Activated T-cell treated with anti-CD3 and anti-CD28 coated beads, Interleukin-2, amount 50 U/mL, for 72 hours (primary cell): ENCODE results near the gene TTC33. TPM values are rescaled to one million over a fixed set of nuclear protein-coding genes. Genes with fewer than 3 reads are reported as not detected.
"Not testable (repeated sequence)": the region's sequence is repeated elsewhere in the genome, so short reads cannot be mapped to it uniquely, and the experiment has no call there.

Experiments
- ATAC-seq, 2 donors: fragments of 150-1000 bp; cut with Tn5 transposase; replicated peaks in 1 of 2; 2 replicates each; pipeline ENCODE4 v1.10.0; 2021; ENCODE audit warnings: moderate library complexity in 2 of 2, mild to moderate bottlenecking in 1 of 2
- DNase-seq, 2 donors: peaks; one replicate each; pipeline ENCODE4 v3.0.0; 2021 to 2022; ENCODE audit warnings: mixed read lengths in 1 of 2
- H3K27ac Mint-ChIP-seq: one replicate; pipeline ENCODE4 v1.8.0; 2022; ENCODE audit warnings: mild to moderate bottlenecking, moderate library complexity, mixed read lengths
- H3K27me3 Mint-ChIP-seq: one replicate; pipeline ENCODE4 v1.8.0; 2022; ENCODE audit warnings: low read depth, mixed read lengths
- H3K36me3 Mint-ChIP-seq, 2 donors: one replicate each; pipeline ENCODE4 v1.8.0; 2022; ENCODE audit warnings: mixed read lengths in 2 of 2, mild to moderate bottlenecking in 1 of 2; ENCODE audit not compliant: insufficient read depth in 2 of 2
- H3K4me1 Mint-ChIP-seq: one replicate; pipeline ENCODE4 v1.8.0; 2022; ENCODE audit warnings: low read depth, mixed read lengths
- H3K4me3 Mint-ChIP-seq, 2 donors: one replicate each; pipeline ENCODE4 v1.8.0; 2022; ENCODE audit warnings: mild to moderate bottlenecking in 2 of 2, mixed read lengths in 2 of 2, moderate library complexity in 2 of 2
- H3K9me3 Mint-ChIP-seq, 2 donors: one replicate each; pipeline ENCODE4 v1.8.0; 2022; ENCODE audit warnings: mixed read lengths in 2 of 2
- total RNA-seq, 2 donors: library from RNA; stranded (reverse); gene quantifications; one replicate each; pipeline ENCODE4 v1.2.3, GENCODE V29; 2022

Gene TTC33
- total RNA-seq, 2 donors from 2014 or later = 29.4 to 33.5 TPM

GRCh38 chr5:40591727-40592396 is 163.9 kb downstream of the TTC33 start:
- Mint-ChIP-seq H3K4me3 (peak overlapping the region in 1 of 2 donors; percentile 67), H3K27ac (peak overlapping the region; percentile 39), H3K4me1 (peaks cover 20% of the 10 kb centered on the region)
- not testable (repeated sequence) for H3K9me3 Mint-ChIP-seq, ATAC-seq, DNase-seq, H3K27me3 Mint-ChIP-seq, H3K36me3 Mint-ChIP-seq

GRCh38 chr5:40587376-40587775 is 168.4 kb downstream of the TTC33 start:
- Mint-ChIP-seq H3K4me3 (no peak overlapping the region), H3K9me3 (peaks cover 2 to 6% of the 10 kb centered on the region in 2 donors)

DNA sequence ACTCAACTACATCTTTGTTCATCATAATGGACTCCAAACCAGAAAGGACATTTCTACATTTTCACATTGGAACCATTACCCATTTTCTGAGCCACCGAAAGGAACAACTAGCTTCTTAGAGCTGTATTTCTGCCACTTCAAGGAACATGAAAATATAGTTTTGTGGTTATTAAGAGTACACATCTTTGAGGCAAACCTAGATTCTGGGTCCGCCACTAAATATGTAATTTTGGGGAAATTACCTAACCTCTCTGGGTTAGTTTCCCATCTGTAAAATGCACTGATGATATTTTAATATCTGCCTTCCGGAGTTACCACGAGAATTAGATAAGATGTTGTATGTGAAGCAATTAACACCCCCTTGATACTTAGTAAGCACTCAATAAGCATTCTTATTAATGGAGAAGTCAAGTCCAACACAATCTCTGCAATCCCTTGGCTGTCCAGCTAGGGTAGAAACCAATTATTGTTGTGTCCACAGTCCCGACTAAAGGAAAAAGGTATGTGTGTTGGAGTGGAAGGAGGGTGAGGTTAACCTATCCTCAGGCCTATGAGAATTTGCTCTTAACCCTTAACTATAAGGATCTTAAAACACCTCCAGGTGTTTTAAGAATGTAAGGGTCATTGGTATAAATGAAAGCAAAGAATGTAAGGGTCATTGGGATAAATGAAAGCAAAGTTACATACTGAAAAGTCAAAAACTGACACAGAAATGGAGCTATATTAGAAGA is 170.1 kb downstream of the TTC33 start:
- peaks cover 19% of the 10 kb centered on the region for H3K4me1 Mint-ChIP-seq
- H3K36me3 Mint-ChIP-seq = peaks cover 0 to 6% of the 10 kb centered on the region in 2 donors

More at GRCh38 chr5:40587376-40587775, 168.4 kb downstream of the TTC33 start:
- H3K27ac Mint-ChIP-seq = no peak overlapping the region
- no peaks in the 10 kb centered on the region for H3K27me3 Mint-ChIP-seq
- peaks cover 2 to 6% of the 10 kb centered on the region in 2 donors for H3K36me3 Mint-ChIP-seq
- DNase-seq (no peak), ATAC-seq (no peak)
- H3K4me1 Mint-ChIP-seq = peaks cover 26% of the 10 kb centered on the region

DNA sequence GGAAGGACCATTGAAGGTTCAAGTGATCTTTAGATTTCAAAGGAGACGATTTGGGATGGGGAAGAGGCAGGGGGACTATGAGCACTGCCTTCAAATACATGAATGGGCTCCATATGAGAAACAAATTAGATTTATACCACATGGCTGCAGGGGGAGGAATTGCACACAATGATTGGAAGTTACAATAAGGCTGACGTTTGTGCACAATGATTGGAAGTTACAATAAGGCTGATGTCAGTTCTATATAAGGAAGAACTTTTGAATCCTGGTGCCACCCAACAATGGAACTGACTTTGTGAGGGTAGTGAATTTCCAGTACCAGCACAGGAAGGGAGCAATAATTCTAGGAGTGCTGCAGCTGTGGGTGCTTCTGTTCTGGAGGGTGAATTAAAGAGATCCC is 171.7 kb downstream of the TTC33 start:
- DNase-seq (no peak), ATAC-seq (no peak)
- Mint-ChIP-seq H3K4me1 (peaks cover 30% of the 10 kb centered on the region), H3K4me3 (no peak overlapping the region), H3K36me3 (peaks cover 0 to 1% of the 10 kb centered on the region in 2 donors), H3K9me3 (peaks cover 0 to 3% of the 10 kb centered on the region in 2 donors), H3K27ac (no peak overlapping the region), H3K27me3 (no peaks in the 10 kb centered on the region)

More for the DNA sequence above, 170.1 kb downstream of the TTC33 start:
- Mint-ChIP-seq H3K4me3 (no peak overlapping the region), H3K9me3 (peaks cover 3 to 6% of the 10 kb centered on the region in 2 donors), H3K27me3 (no peaks in the 10 kb centered on the region), H3K27ac (no peak overlapping the region)
- ATAC-seq = no peak
- DNase-seq = no peak

GRCh38 chr5:40578501-40579451 is 177.0 kb downstream of the TTC33 start:
- Mint-ChIP-seq H3K36me3 (no peaks in the 10 kb centered on the region), H3K9me3 (peaks cover 0 to 3% of the 10 kb centered on the region in 2 donors), H3K4me1 (peaks cover 48% of the 10 kb centered on the region), H3K27me3 (no peaks in the 10 kb centered on the region), H3K4me3 (peak overlapping the region; percentile 85 to 89), H3K27ac (peak overlapping the region; percentile 93)
- peak; percentile 98 to 99 for ATAC-seq
- peak; percentile 61 to 74 for DNase-seq

DNA sequence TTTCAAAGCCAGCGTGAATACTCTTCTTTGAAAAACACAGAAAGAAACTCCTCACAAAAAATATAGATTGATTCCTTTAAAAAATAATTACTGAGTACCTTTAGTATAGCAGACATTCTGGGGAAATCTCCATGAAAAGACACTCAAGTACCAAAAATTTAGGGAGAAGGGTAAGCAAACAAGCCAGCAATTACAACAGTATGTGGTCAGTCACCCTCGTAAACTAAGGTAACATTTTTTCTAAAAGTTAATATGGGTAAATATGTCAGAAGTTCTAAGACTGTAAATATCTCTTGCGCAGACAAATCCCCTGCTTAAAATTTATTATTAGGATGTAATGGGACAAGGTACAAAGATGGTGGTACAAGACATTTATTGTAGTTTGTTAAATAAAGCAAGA is 178.0 kb downstream of the TTC33 start:
- peak overlapping the region; percentile 85 for H3K27ac Mint-ChIP-seq
- H3K9me3 Mint-ChIP-seq = peaks cover 0 to 3% of the 10 kb centered on the region in 2 donors
- no peaks in the 10 kb centered on the region for H3K36me3 Mint-ChIP-seq
- DNase-seq (no peak), ATAC-seq (no peak)
- H3K4me3 Mint-ChIP-seq = peak overlapping the region; percentile 33 to 77
- H3K4me1 Mint-ChIP-seq = peaks cover 48% of the 10 kb centered on the region
- no peaks in the 10 kb centered on the region for H3K27me3 Mint-ChIP-seq

DNA sequence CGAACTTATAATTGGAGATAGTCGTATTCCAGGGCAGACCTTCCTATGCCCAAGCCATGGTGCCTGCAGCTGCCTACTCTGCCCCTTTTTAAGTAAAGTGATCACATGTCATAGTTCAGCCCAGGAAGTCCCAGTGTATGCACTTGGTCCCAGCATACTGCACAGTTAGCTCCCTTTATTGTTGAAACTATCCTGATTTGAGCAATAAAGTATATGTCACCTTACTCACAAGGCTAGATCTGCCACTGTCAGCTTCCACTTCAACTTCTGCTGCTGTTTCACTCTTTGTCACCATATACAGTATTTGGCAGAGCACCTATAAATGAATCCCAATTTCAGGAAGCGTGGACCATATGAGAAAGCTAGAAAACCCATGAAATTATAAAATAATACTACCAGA is 179.8 kb downstream of the TTC33 start:
- Mint-ChIP-seq H3K4me1 (peaks cover 50% of the 10 kb centered on the region), H3K36me3 (peaks cover 0 to under 1% of the 10 kb centered on the region in 2 donors), H3K9me3 (no peaks in the 10 kb centered on the region), H3K27me3 (no peaks in the 10 kb centered on the region), H3K4me3 (no peak overlapping the region), H3K27ac (no peak overlapping the region)
- ATAC-seq = peak in 1 of 2 donors; percentile 16
- DNase-seq = no peak

DNA sequence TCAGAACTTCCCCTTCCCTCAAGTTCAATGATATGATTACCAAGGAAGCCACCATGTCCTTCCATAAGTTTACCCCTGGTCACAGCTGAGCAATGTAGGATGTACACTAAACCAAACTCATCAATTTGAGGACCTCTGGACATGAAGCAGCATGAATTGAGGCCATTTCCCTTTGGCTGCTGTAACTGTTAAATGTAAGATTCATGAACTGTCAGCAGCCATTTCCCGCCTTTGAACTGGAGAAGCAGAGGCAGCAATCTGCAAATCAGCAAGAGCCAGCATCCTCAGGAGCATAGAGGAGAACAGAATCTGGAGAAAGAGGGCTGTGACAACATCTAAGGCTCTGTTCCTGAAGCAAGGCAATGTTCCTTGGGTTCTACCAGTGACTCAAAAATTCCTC is 180.3 kb downstream of the TTC33 start:
- ATAC-seq (no peak), DNase-seq (no peak)
- Mint-ChIP-seq H3K27ac (no peak overlapping the region), H3K4me1 (peaks cover 50% of the 10 kb centered on the region), H3K9me3 (no peaks in the 10 kb centered on the region), H3K4me3 (no peak overlapping the region), H3K36me3 (peaks cover 0 to 2% of the 10 kb centered on the region in 2 donors), H3K27me3 (no peaks in the 10 kb centered on the region)

- no peak overlapping the region for H3K4me3 Mint-ChIP-seq
- peaks cover 34% of the 10 kb centered on the region for H3K4me1 Mint-ChIP-seq
- no peak for ATAC-seq
- no peak overlapping the region for H3K27ac Mint-ChIP-seq
- no peaks in the 10 kb centered on the region for H3K27me3 Mint-ChIP-seq
- H3K36me3 Mint-ChIP-seq = peaks cover 0 to 2% of the 10 kb centered on the region in 2 donors
- no peaks in the 10 kb centered on the region for H3K9me3 Mint-ChIP-seq
- no peak for DNase-seq
These were observed 182.8 kb downstream of the TTC33 start for GRCh38 chr5:40572937-40573336.

GRCh38 chr5:40572391-40572790 is 183.4 kb downstream of the TTC33 start:
- H3K4me3 Mint-ChIP-seq = no peak overlapping the region
- DNase-seq = no peak
- H3K4me1 Mint-ChIP-seq = peaks cover 31% of the 10 kb centered on the region
- ATAC-seq = no peak
- no peaks in the 10 kb centered on the region for H3K27me3 Mint-ChIP-seq
- H3K9me3 Mint-ChIP-seq = no peaks in the 10 kb centered on the region
- H3K27ac Mint-ChIP-seq = no peak overlapping the region
- peaks cover 0 to 2% of the 10 kb centered on the region in 2 donors for H3K36me3 Mint-ChIP-seq

DNA sequence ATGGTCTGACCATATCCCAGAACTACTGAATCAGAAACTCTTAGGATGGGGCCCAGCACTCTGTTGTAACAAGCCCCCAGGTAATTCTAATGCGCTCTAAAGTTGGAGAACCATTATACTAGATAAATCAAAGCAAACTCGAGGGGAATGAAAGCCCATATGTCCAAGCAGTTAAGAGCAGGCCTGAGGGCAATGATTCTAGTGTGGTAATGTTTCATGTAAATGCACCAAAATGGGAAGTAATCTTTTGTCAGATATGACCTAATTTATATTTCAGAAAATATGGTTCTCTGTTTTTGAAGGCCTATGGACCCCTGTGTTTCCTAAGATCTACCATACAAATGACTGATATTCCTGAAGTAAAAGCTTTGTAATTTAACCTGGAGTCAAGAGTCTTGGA is 184.0 kb downstream of the TTC33 start:
- Mint-ChIP-seq H3K9me3 (no peaks in the 10 kb centered on the region), H3K36me3 (peaks cover 0 to 2% of the 10 kb centered on the region in 2 donors), H3K4me3 (no peak overlapping the region), H3K4me1 (peaks cover 31% of the 10 kb centered on the region), H3K27ac (no peak overlapping the region), H3K27me3 (no peaks in the 10 kb centered on the region)
- no peak for DNase-seq
- ATAC-seq = no peak

DNA sequence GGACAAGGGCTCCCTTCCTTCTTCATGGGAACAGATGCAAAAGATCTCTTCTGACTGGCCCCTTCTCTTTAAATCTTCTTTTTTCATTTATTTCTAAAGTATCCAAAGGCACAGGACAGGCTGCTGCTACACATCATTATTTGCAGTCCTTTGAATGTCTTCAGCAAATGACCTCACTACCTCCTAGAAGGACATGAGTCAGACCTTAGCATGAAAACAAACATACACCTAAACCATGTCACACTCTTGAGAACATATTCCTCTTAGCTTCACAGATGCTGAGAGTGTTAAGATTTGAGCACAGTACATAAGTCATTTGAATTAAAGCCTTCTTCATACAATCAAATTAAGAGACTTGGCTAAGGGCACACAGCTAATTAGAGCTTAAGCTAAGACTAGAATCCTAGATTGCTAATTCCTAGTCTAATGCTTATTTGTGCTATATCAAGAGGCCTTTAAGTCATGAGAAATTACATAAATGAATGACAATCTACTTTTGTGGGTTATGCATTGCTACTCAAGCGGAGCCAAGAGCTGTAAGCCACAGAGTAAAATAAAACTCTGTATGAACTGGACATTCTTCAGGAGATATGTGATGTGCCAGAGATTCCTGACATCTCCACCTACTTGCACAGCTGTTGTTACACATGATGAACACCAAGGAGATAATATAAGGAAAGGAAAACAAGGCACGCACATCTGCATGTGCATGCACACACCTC is 185.2 kb downstream of the TTC33 start:
- DNase-seq (no peak), ATAC-seq (peak; percentile 83 to 98)
- Mint-ChIP-seq H3K4me1 (peaks cover 24% of the 10 kb centered on the region), H3K36me3 (peaks cover 0 to 2% of the 10 kb centered on the region in 2 donors), H3K4me3 (peak overlapping the region in 1 of 2 donors; percentile 37), H3K27ac (peak overlapping the region; percentile 54), H3K27me3 (no peaks in the 10 kb centered on the region), H3K9me3 (peaks cover 0 to 4% of the 10 kb centered on the region in 2 donors)
